ENCODE measurements around the gene P2RY2.
"Not testable (repeated sequence)": the region's sequence is repeated elsewhere in the genome, so short reads cannot be mapped to it uniquely, and the experiment has no call there.

P2RY2 gene

DNA sequence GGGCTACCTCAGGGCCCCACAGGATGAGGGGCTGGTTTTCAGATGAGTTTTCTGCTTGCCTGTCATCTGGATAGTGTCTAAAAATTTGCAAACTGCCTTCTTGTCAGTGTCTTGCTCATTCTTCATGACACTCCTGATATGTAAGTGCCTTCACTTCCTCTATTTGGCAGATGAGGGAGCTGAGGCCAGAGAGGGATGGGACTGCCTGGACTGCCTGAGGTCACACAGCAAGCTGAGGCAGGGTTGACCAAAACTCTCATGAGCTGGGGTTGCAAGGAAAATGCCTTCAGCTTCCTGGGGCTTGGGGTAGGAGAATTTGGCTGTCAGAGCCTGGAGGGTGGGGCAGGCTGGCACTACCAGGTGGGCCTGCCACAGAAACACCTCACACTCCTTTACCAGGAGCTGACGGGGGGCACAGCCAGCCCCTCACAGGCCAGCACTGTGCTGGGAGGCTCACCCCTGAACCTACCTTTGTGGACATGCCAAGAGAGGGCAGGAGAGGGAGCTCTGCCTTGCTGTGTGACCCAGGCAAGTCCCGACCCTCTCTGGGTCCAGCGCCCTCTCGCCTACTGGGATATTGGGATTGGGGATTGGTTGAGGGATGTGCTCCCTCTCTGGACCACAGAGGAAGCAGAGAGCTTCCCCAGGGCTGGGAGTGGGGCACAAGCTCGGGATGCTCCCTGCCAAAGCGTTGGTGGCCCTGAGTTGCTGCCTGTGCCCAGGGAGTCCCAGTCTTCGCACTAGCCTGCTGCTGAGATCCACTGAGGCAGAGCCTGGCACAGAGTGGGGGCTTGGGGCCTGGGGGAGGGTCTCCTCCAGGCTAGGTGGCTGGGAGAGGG is 52.2 kb downstream of the P2RY2 start:
- Histone ChIP-seq H3K9ac (ENCODE audit: low read length) (peak overlapping the region; percentile 92), H4K20me1 (ENCODE audit: insufficient read depth, low read length) (peaks cover 5% of the 10 kb centered on the region), H2AFZ (ENCODE audit: low read depth, low read length) (no peak overlapping the region), H3K4me1 (ENCODE audit: low read length) (peaks cover 78% of the 10 kb centered on the region), H3K4me3 (ENCODE audit: low read length) (peak overlapping the region; percentile 86), H3K9me3 (ENCODE audit: insufficient read depth, low read length) (no peaks in the 10 kb centered on the region), H3K4me2 (ENCODE audit: low read length) (peak overlapping the region; percentile 89), H3K36me3 (replicated peaks; ENCODE audit: low read depth, low read length) (peaks cover 19% of the 10 kb centered on the region), H3K27ac (ENCODE audit: low read length) (peak overlapping the region; percentile 94), H3K27me3 (ENCODE audit: low read depth, low read length) (no peaks in the 10 kb centered on the region), H3K79me2 (ENCODE audit: low read length) (peaks cover 65% of the 10 kb centered on the region)
- no peak for TF ChIP-seq EZH2phosphoT487 (IDR thresholded peaks at IDR 0.05; ENCODE audit: low read depth)
- TF ChIP-seq, protein P1, sequence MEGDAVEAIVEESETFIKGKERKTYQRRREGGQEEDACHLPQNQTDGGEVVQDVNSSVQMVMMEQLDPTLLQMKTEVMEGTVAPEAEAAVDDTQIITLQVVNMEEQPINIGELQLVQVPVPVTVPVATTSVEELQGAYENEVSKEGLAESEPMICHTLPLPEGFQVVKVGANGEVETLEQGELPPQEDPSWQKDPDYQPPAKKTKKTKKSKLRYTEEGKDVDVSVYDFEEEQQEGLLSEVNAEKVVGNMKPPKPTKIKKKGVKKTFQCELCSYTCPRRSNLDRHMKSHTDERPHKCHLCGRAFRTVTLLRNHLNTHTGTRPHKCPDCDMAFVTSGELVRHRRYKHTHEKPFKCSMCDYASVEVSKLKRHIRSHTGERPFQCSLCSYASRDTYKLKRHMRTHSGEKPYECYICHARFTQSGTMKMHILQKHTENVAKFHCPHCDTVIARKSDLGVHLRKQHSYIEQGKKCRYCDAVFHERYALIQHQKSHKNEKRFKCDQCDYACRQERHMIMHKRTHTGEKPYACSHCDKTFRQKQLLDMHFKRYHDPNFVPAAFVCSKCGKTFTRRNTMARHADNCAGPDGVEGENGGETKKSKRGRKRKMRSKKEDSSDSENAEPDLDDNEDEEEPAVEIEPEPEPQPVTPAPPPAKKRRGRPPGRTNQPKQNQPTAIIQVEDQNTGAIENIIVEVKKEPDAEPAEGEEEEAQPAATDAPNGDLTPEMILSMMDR (IDR thresholded peaks at IDR 0.05; ENCODE audit: low read depth, low read length) = peak; percentile 21

DNA sequence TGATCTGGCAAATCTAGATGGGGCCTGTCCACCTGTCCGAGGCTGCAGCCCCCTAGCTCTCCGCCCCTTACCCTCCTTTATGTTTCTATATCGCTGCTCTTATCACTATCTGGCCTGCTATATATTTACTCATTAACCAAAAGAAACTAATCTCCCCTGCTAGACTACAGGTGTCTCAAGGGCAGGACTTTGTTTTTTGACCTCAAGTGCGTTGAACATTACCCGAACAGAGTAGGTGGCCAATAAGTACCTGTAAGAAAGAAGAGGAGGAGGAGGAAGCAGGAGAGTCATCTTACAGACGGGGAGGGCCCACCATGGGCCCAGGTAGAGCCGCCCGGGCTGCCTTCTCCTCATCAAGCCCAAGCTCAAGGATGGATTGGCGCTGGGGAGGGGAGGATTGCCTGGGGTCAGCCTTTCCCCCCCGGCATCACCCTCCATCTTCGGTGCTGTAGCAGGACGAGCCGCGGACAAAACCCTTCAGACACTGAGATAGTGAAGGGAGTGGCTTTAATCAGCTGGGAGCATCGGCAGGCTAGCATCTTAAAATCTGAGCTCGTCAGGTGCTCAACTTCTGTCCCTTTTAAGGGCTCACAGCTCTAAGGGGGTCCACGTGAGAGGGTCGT is 52.9 kb downstream of the P2RY2 start:
- H3K36me3 ChIP-seq (replicated peaks; ENCODE audit: low read depth, low read length) = peaks cover 25% of the 10 kb centered on the region
- no peak overlapping the region for H2AFZ ChIP-seq (ENCODE audit: low read depth, low read length)
- peaks cover 80% of the 10 kb centered on the region for H3K4me1 ChIP-seq (ENCODE audit: low read length)
- peak overlapping the region; percentile 94 for H3K27ac ChIP-seq (ENCODE audit: low read length)
- peak overlapping the region; percentile 92 for H3K9ac ChIP-seq (ENCODE audit: low read length)
- H3K9me3 ChIP-seq (ENCODE audit: insufficient read depth, low read length) = no peaks in the 10 kb centered on the region
- H3K27me3 ChIP-seq (ENCODE audit: low read depth, low read length) = no peaks in the 10 kb centered on the region
- H3K79me2 ChIP-seq (ENCODE audit: low read length) = peaks cover 72% of the 10 kb centered on the region
- H4K20me1 ChIP-seq (ENCODE audit: insufficient read depth, low read length) = peaks cover 12% of the 10 kb centered on the region
- peak overlapping the region; percentile 86 for H3K4me3 ChIP-seq (ENCODE audit: low read length)
- TF ChIP-seq EZH2phosphoT487 (IDR thresholded peaks at IDR 0.05; ENCODE audit: low read depth) = no peak
- TF ChIP-seq, protein P1 (IDR thresholded peaks at IDR 0.05; ENCODE audit: low read depth, low read length) = no peak
- H3K4me2 ChIP-seq (ENCODE audit: low read length) = peak overlapping the region; percentile 89

DNA sequence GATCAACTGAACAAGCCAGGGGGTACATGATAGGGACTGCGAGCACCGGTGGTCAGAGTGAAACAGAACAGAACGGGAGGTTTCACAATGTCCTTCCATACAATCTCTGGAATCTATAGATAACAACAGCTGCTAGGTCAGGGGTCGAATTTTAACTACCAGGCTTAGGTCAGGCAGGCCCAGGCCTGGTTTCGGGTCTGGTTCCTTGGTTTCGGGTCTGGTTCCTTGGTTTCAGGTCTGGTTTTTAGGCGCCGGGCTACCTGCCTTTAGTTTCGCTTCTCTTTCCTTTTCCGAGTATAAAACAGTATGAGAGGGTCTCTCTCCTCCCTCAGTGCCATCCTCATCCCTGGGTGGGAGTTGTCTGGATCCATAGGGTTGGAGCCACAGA is 53.4 kb downstream of the P2RY2 start:
- Histone ChIP-seq H3K27ac (ENCODE audit: low read length) (peak overlapping the region; percentile 94), H3K79me2 (ENCODE audit: low read length) (peaks cover 77% of the 10 kb centered on the region), H3K9ac (ENCODE audit: low read length) (peak overlapping the region; percentile 92), H3K4me2 (ENCODE audit: low read length) (peak overlapping the region; percentile 89), H3K4me3 (ENCODE audit: low read length) (peak overlapping the region; percentile 86), H4K20me1 (ENCODE audit: insufficient read depth, low read length) (peaks cover 18% of the 10 kb centered on the region), H3K4me1 (ENCODE audit: low read length) (peaks cover 81% of the 10 kb centered on the region), H3K36me3 (replicated peaks; ENCODE audit: low read depth, low read length) (peaks cover 30% of the 10 kb centered on the region)
- not testable (repeated sequence) for H3K9me3 ChIP-seq (ENCODE audit: insufficient read depth, low read length); H3K27me3 ChIP-seq (ENCODE audit: low read depth, low read length); H2AFZ ChIP-seq (ENCODE audit: low read depth, low read length)

DNA sequence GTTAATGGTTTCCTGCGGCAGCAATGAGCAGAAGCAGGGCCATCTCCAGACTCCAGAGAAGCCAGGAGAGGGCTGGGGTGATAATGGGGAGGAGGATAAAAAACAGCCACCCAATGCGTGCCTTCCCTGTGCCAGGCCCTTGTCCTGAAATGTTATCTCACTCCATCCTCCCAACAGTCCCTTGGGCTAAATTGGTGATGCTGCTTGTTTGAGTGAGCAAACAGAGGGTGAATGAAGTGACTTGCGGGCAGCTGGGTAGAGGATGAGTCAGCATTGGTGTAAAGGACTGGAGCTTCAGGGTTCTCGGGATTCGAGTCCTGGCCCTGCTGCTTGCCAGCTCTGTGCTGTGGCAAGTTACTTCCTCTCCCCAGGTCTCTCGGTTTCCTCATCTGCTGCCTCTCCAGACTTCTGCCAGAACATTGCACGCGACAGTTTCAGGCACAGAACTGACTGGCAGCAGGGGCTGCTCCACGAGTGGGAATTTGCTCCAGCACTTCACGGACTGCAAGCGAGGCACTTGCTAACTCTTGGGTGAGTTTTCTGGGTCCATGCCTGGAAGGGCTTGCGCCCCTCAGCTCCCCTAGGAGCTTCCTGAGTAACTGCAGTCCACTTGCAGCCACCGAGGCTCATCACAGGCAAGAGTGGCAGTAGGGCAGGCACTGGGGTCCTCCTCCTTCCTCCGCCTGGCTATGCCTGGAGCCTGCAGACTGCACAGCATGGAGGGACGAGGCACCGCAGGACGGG is 54.0 kb downstream of the P2RY2 start, which contains the start of gene P2RY6:
TSS of gene P2RY6 (plus strand) at position 403 of the 744 bp plus-strand sequence. CDS start 24,181 bp downstream, outside the sequence.
- Histone ChIP-seq H2AFZ (ENCODE audit: low read depth, low read length) (no peak within 1 kb of the TSS), H3K9me3 (ENCODE audit: insufficient read depth, low read length) (no peaks in the 10 kb centered on the region), H3K27me3 (ENCODE audit: low read depth, low read length) (no peaks in the 10 kb centered on the region), H3K4me2 (ENCODE audit: low read length) (peak within 1 kb of the TSS; percentile 89), H3K4me1 (ENCODE audit: low read length) (peaks cover 79% of the 10 kb centered on the region), H4K20me1 (ENCODE audit: insufficient read depth, low read length) (peaks cover 22% of the 10 kb centered on the region), H3K36me3 (replicated peaks; ENCODE audit: low read depth, low read length) (peaks cover 34% of the 10 kb centered on the region), H3K9ac (ENCODE audit: low read length) (peak within 1 kb of the TSS; percentile 92), H3K79me2 (ENCODE audit: low read length) (peaks cover 84% of the 10 kb centered on the region), H3K4me3 (ENCODE audit: low read length) (peak within 1 kb of the TSS; percentile 86), H3K27ac (ENCODE audit: low read length) (peak within 1 kb of the TSS; percentile 94)
- TF ChIP-seq EZH2phosphoT487 (IDR thresholded peaks at IDR 0.05; ENCODE audit: low read depth) = no peak
- TF ChIP-seq, protein P1 (IDR thresholded peaks at IDR 0.05; ENCODE audit: low read depth, low read length) = 0 out of 2 replicates have a peak, but pooled peaks have one; percentile 7
